K562 (cell line): Measurements from ENCODE around the gene DRC1. TPM values are rescaled to one million over a fixed set of nuclear protein-coding genes. Genes with fewer than 3 reads are reported as not detected.

Experiments
- CHD4 ChIP-seq: fragments of 200-600 bp; sonication (generic); IDR thresholded peaks from 3 replicates; pipeline ENCODE4 v1.6.1; 2012; ENCODE audit warnings: low read depth, mild to moderate bottlenecking, mixed read lengths, low read length, inconsistent platforms; ENCODE audit not compliant: insufficient read depth, insufficient replicate concordance, poor library complexity, severe bottlenecking
- DNMT1 ChIP-seq: fragments of 450-650 bp; IDR thresholded peaks from 2 replicates; pipeline ENCODE4 v1.6.1; 2016; ENCODE audit warnings: antibody characterized with exemption, mild to moderate bottlenecking
- DPF2 ChIP-seq: fragments of 450-650 bp; IDR thresholded peaks from 2 replicates; pipeline ENCODE4 v1.6.1; 2016
- FOXA3 ChIP-seq, 2 experiments: fragments of 450-650 bp in 1 of 2; sonication (generic) in 1 of 2; formaldehyde crosslinking; IDR thresholded peaks in 1 of 2; conservative IDR thresholded peaks in 1 of 2; 2 replicates each; pipeline versions ENCODE4 v1.4.0 to v1.8.0; 2020 to 2022; ENCODE audit warnings: mild to moderate bottlenecking in 2 of 2, missing genetic modification reagents in 1 of 2
- GATAD2A ChIP-seq: fragments of 450-650 bp; IDR thresholded peaks from 2 replicates; pipeline ENCODE4 v1.6.1; 2017
- MAFG ChIP-seq: fragments of 450-650 bp; conservative IDR thresholded peaks from 2 replicates; pipeline ENCODE4 v1.6.1; 2016; ENCODE audit warnings: missing genetic modification characterization, missing compliant biosample characterization
- MED1 ChIP-seq: sonication (generic); formaldehyde crosslinking; IDR thresholded peaks from 2 replicates; pipeline ENCODE4 v1.8.1; 2023; ENCODE audit warnings: missing genetic modification reagents, borderline replicate concordance
- NCOA6 ChIP-seq: fragments of 450-650 bp; IDR thresholded peaks from 2 replicates; pipeline ENCODE4 v1.6.1; 2017; ENCODE audit warnings: mild to moderate bottlenecking
- NFE2 ChIP-seq: IDR thresholded peaks from 2 replicates; pipeline ENCODE4 v1.6.1; 2014; ENCODE audit warnings: antibody characterized with exemption, low read depth
- PTBP1 ChIP-seq: fragments of 200-400 bp; formaldehyde crosslinking; IDR thresholded peaks from 2 replicates; pipeline ENCODE4 v1.6.1; 2017; ENCODE audit warnings: low read depth, low read length
- SMARCE1 ChIP-seq: fragments of 450-650 bp; IDR thresholded peaks from 2 replicates; pipeline ENCODE4 v1.7.1; 2016; ENCODE audit warnings: mild to moderate bottlenecking
- SNRNP70 ChIP-seq: fragments of 200-400 bp; formaldehyde crosslinking; optimal IDR thresholded peaks from 2 replicates; pipeline ENCODE3; 2017; ENCODE audit warnings: low read depth, low read length
- SRSF1 ChIP-seq: fragments of 200-400 bp; formaldehyde crosslinking; IDR thresholded peaks from 2 replicates; pipeline ENCODE4 v1.6.1; 2017; ENCODE audit warnings: mild to moderate bottlenecking, low read depth, low read length, moderate library complexity
- TCF3 ChIP-seq: sonication (generic); formaldehyde crosslinking; IDR thresholded peaks from 2 replicates; pipeline ENCODE4 v1.4.0; 2020; ENCODE audit warnings: mild to moderate bottlenecking, missing genetic modification reagents
- TEAD1 ChIP-seq, 2 experiments: fragments of 450-650 bp in 1 of 2; sonication (generic) in 1 of 2; formaldehyde crosslinking; IDR thresholded peaks; 2 replicates each; pipeline versions ENCODE4 v1.4.0 to v1.8.0; 2020 to 2022; ENCODE audit warnings: mild to moderate bottlenecking in 2 of 2, missing genetic modification reagents in 1 of 2
- TGIF2 ChIP-seq: sonication (generic); formaldehyde crosslinking; IDR thresholded peaks from 2 replicates; pipeline ENCODE4 v1.8.1; 2022; ENCODE audit warnings: mild to moderate bottlenecking, missing genetic modification reagents, moderate library complexity
- ZBTB1 ChIP-seq: sonication (generic); formaldehyde crosslinking; IDR thresholded peaks from 2 replicates; pipeline ENCODE4 v1.8.1; 2023; ENCODE audit warnings: missing genetic modification reagents, low read depth, mild to moderate bottlenecking, borderline replicate concordance
- ZFPM2 ChIP-seq: fragments of 250-450 bp; sonication (Bioruptor Pico); IDR thresholded peaks from 2 replicates; pipeline ENCODE4 v1.5.1; 2022; ENCODE audit warnings: mild to moderate bottlenecking
- ZNF143 ChIP-seq: sonication (generic); formaldehyde crosslinking; IDR thresholded peaks from 2 replicates; pipeline ENCODE4 v1.9.0; 2022; ENCODE audit warnings: mild to moderate bottlenecking, missing genetic modification reagents
- ZNF212 ChIP-seq: fragments of 450-650 bp; formaldehyde crosslinking; IDR thresholded peaks from 2 replicates; pipeline ENCODE4 v1.4.0; 2020; ENCODE audit warnings: mild to moderate bottlenecking
- ZNF717 ChIP-seq: fragments of 250-450 bp; sonication (Bioruptor Pico); IDR thresholded peaks from 2 replicates; pipeline ENCODE4 v1.5.0; 2021
- ZNF766 ChIP-seq: fragments of 200-800 bp; sonication (Bioruptor generic); conservative IDR thresholded peaks from 2 replicates; pipeline ENCODE4 v1.6.1; 2016; ENCODE audit warnings: missing genetic modification characterization, missing compliant biosample characterization
- ZNF830 ChIP-seq: fragments of 250-450 bp; sonication (Bioruptor Pico); IDR thresholded peaks from 2 replicates; pipeline ENCODE4 v1.5.0; 2021; ENCODE audit warnings: mild to moderate bottlenecking
- polyA plus RNA-seq, 8 experiments: library from polyadenylated mRNA; depleted of rRNA in 4 of 8; stranded (reverse) in 5 of 8; unstranded in 3 of 8; fragments of >200 nt; fragmentation: Nextera tagmentation in 2 of 8; fragmentation: Illumina TruSeq in 1 of 8; extraction: Ambion mirVana in 2 of 8; extraction: Trizol in 1 of 8; gene quantifications; 2 replicates each; pipeline versions ENCODE4 v1.2.1 to v1.2.3, GENCODE V29; 2011 to 2014; ENCODE audit warnings: inconsistent platforms in 1 of 8, missing spikeins in 1 of 8
- total RNA-seq, 7 experiments: library from RNA; depleted of rRNA in 6 of 7; stranded (reverse); fragments of >200 nt in 6 of 7; fragmentation: Illumina TruSeq in 2 of 7; extraction: Trizol in 2 of 7; gene quantifications; 2 replicates each; pipeline versions ENCODE4 v1.2.1 to v1.2.3, GENCODE V29; 2011 to 2021; ENCODE audit warnings: low replicate concordance in 1 of 7
- TF ChIP-seq, protein P1 (sequence below): sonication (generic); formaldehyde crosslinking; IDR thresholded peaks from 2 replicates; pipeline ENCODE4 v1.8.0; 2022; ENCODE audit warnings: missing genetic modification reagents, mild to moderate bottlenecking, borderline replicate concordance
- TF ChIP-seq, protein P2 (sequence below): fragments of 250-450 bp; sonication (Bioruptor Pico); IDR thresholded peaks from 2 replicates; pipeline ENCODE4 v1.9.0; 2021; ENCODE audit warnings: mild to moderate bottlenecking, inconsistent platforms
- TF ChIP-seq, protein P3 (sequence below): IDR thresholded peaks from 2 replicates; pipeline ENCODE4 v1.6.1; 2011; ENCODE audit not compliant: insufficient read length; ENCODE audit errors: extremely low read depth

Gene DRC1
- total and polyA plus RNA-seq, 9 of the 15 experiments (the other 6 are each of a cell fraction or from before 2014, with no cell fraction given): 0.07 to 0.10 TPM; not detected in 7

DNA sequence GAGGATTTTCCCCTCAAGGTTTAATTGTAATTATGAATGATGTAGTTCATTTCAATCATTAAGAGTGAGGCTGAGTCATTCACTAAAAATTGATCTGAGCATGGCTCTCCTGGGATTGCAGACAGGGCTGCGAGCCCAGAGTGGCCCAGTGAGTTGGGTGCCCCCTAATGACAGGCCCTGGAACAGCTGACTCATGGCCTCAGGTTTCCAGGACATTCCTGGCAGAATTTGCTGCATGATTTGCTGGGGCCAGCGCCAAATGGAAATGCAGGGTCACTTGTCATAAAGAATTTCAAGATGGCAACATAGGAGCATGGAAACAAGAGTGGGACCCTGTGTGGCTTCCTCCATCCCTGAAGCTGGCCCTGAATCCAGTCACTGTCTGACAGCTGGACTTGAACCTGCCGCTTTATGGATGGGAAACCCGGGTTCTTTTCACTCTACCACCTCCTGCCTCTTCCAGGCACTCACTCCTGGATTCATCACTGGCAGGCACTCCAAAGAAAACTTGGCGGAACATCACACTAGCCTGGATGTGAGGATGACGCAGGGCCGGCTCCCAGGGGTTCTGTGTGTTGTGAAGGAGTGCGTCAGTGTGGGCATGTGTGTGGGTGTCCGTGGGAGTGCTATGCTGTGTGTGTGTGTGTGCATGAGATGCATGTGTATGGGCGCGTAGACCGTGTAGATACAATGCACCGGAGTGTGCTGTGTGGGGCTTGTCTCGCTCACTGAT is 61.0 kb downstream of the DRC1 start (continued):
- TF ChIP-seq ZBTB1 (no peak), TGIF2 (CRISPR knock-in tag) (no peak), PTBP1 (no peak), SRSF1 (no peak), ZNF212 (CRISPR knock-in tag) (no peak), SMARCE1 (no peak), DPF2 (no peak), ZFPM2 (CRISPR knock-in tag) (no peak), SNRNP70 (no peak), FOXA3 (CRISPR knock-in tag; conservative IDR thresholded peaks at IDR 0.05 in 1 of 2, IDR thresholded peaks at IDR 0.05 in 1 of 2) (no peak), NCOA6 (no peak), MED1 (CRISPR knock-in tag) (no peak), ZNF717 (CRISPR knock-in tag) (no peak), ZNF766 (no peak), NFE2 (peak; percentile 98), TEAD1 (CRISPR knock-in tag; IDR thresholded peaks at IDR 0.05) (peak in 1 of 2 experiments; percentile 74; a peak in 1 of 4 replicates), ZNF830 (no peak), ZNF143 (CRISPR knock-in tag) (no peak), MAFG (peak; percentile 91), TCF3 (CRISPR knock-in tag) (no peak), GATAD2A (no peak), CHD4 (no peak), DNMT1 (no peak)
- TF ChIP-seq, protein P1, sequence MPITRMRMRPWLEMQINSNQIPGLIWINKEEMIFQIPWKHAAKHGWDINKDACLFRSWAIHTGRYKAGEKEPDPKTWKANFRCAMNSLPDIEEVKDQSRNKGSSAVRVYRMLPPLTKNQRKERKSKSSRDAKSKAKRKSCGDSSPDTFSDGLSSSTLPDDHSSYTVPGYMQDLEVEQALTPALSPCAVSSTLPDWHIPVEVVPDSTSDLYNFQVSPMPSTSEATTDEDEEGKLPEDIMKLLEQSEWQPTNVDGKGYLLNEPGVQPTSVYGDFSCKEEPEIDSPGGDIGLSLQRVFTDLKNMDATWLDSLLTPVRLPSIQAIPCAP (CRISPR knock-in tag): no peak
- TF ChIP-seq, protein P2, sequence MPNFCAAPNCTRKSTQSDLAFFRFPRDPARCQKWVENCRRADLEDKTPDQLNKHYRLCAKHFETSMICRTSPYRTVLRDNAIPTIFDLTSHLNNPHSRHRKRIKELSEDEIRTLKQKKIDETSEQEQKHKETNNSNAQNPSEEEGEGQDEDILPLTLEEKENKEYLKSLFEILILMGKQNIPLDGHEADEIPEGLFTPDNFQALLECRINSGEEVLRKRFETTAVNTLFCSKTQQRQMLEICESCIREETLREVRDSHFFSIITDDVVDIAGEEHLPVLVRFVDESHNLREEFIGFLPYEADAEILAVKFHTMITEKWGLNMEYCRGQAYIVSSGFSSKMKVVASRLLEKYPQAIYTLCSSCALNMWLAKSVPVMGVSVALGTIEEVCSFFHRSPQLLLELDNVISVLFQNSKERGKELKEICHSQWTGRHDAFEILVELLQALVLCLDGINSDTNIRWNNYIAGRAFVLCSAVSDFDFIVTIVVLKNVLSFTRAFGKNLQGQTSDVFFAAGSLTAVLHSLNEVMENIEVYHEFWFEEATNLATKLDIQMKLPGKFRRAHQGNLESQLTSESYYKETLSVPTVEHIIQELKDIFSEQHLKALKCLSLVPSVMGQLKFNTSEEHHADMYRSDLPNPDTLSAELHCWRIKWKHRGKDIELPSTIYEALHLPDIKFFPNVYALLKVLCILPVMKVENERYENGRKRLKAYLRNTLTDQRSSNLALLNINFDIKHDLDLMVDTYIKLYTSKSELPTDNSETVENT (CRISPR knock-in tag): no peak
- TF ChIP-seq, protein P3, sequence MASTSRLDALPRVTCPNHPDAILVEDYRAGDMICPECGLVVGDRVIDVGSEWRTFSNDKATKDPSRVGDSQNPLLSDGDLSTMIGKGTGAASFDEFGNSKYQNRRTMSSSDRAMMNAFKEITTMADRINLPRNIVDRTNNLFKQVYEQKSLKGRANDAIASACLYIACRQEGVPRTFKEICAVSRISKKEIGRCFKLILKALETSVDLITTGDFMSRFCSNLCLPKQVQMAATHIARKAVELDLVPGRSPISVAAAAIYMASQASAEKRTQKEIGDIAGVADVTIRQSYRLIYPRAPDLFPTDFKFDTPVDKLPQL: no peak
